GM12878 (cell line): ENCODE measurements around the gene TLR10.
A peak's percentile ranks its signal among the peaks of the same experiment; 100 is the strongest.

Experiments
- BHLHE40 ChIP-seq, 2 experiments: fragments of 450-650 bp in 1 of 2; IDR thresholded peaks; 2 replicates each; pipeline ENCODE4 v1.6.1; 2011 to 2017; ENCODE audit warnings: low read depth in 2 of 2, borderline replicate concordance in 1 of 2, improper control_type of control experiment in 1 of 2, low read length in 1 of 2, mild to moderate bottlenecking in 1 of 2
- CTCF ChIP-seq, 3 experiments: IDR thresholded peaks in 2 of 3; conservative IDR thresholded peaks in 1 of 3; 2 replicates each; pipeline ENCODE4 v1.5.1; 2011; ENCODE audit warnings: low read depth in 3 of 3, low read length in 3 of 3, mild to moderate bottlenecking in 3 of 3, control low read depth in 2 of 3, moderate library complexity in 2 of 3, inconsistent platforms in 1 of 3, mixed read lengths in 1 of 3; ENCODE audit not compliant: control insufficient read depth in 2 of 3, insufficient read depth in 1 of 3; ENCODE audit errors: extremely low read depth in 1 of 3
- EGR1 ChIP-seq, 2 experiments: IDR thresholded peaks; 1 replicate in 1 of 2; 2 replicates in 1 of 2; pipeline ENCODE4 v1.6.1; 2011 to 2012; ENCODE audit warnings: low read depth in 2 of 2, low read length in 2 of 2, borderline replicate concordance in 1 of 2, mild to moderate bottlenecking in 1 of 2, moderate library complexity in 1 of 2
- IKZF1 ChIP-seq: fragments of 450-650 bp; conservative IDR thresholded peaks from 2 replicates; pipeline ENCODE4 v1.6.1; 2017; ENCODE audit warnings: antibody characterized with exemption, mild to moderate bottlenecking
- NR2C1 ChIP-seq: fragments of 450-650 bp; IDR thresholded peaks from 2 replicates; pipeline ENCODE4 v1.6.1; 2017; ENCODE audit warnings: antibody characterized with exemption, mild to moderate bottlenecking, moderate library complexity
- RAD21 ChIP-seq: IDR thresholded peaks from 2 replicates; pipeline ENCODE4 v1.6.1; 2011; ENCODE audit warnings: mild to moderate bottlenecking, low read depth, low read length, moderate library complexity; ENCODE audit not compliant: insufficient read depth
- RAD51 ChIP-seq: fragments of 450-650 bp; IDR thresholded peaks from 2 replicates; pipeline ENCODE4 v1.6.1; 2016; ENCODE audit warnings: moderate library complexity, mild to moderate bottlenecking, inconsistent platforms
- SREBF1 ChIP-seq: IDR thresholded peaks from 2 replicates; pipeline ENCODE4 v1.6.1; 2012; ENCODE audit warnings: mild to moderate bottlenecking, low read length
- TARDBP ChIP-seq: IDR thresholded peaks from 2 replicates; pipeline ENCODE4 v1.6.1; 2016; ENCODE audit warnings: borderline replicate concordance
- ZBTB11 ChIP-seq: fragments of 450-650 bp; formaldehyde crosslinking; IDR thresholded peaks from 2 replicates; pipeline ENCODE4 v1.5.0; 2022; ENCODE audit warnings: mild to moderate bottlenecking, missing genetic modification characterization

GRCh38 chr4:38803833-38804653, 21.3 kb upstream of the TLR10 start:
- TF ChIP-seq IKZF1 (peak; percentile 68; the same call in 1 of the 2 replicates), CTCF (IDR thresholded peaks at IDR 0.05 in 2 of 3, conservative IDR thresholded peaks at IDR 0.05 in 1 of 3; ENCODE audit: control insufficient read depth in 2 of 3, extremely low read depth in 1 of 3, insufficient read depth in 1 of 3, low read depth in 3 of 3, low read length in 3 of 3) (no peak), BHLHE40 (IDR thresholded peaks at IDR 0.05; ENCODE audit: borderline replicate concordance in 1 of 2, low read depth in 2 of 2, low read length in 1 of 2) (peak; percentile 55 to 65; a peak in 2 of 4 replicates), RAD51 (peak; percentile 14; the same call in 1 of the 2 replicates), ZBTB11 (no peak), NR2C1 (no peak), RAD21 (peak; percentile 15), TARDBP (no peak), EGR1 (IDR thresholded peaks at IDR 0.05; ENCODE audit: borderline replicate concordance in 1 of 2, low read depth in 2 of 2, low read length in 2 of 2) (no peak), SREBF1 (no peak)
